T-cell (primary cell): ENCODE results near the gene IQGAP2. TPM values are rescaled to one million over a fixed set of nuclear protein-coding genes. Genes with fewer than 3 reads are reported as not detected.

Source experiments
- ATAC-seq, 4 experiments: fragments of 200-7000 bp in 3 of 4; fragments of 150-1000 bp in 1 of 4; cut with Tn5 transposase; replicated peaks in 1 of 4; 1 replicate in 3 of 4; 2 replicates in 1 of 4; pipeline ENCODE4 v1.10.0; 2021; ENCODE audit warnings: moderate library complexity in 3 of 4, mild to moderate bottlenecking in 2 of 4, moderate number of reproducible peaks in 1 of 4
- CTCF ChIA-PET, 2 donors: fragments of 300-600 bp; sonication (Branson Sonifier 250); formaldehyde crosslinking; loops; one replicate each; lab custom pipeline; 2022; ENCODE audit warnings: antibody characterized with exemption in 2 of 2; lab: Charles Lee
- POLR2A ChIA-PET, 2 donors: fragments of 300-600 bp; sonication (Branson Sonifier 250); formaldehyde crosslinking; loops; one replicate each; lab custom pipeline; 2022; ENCODE audit warnings: antibody characterized with exemption in 2 of 2; lab: Charles Lee
- DNase-seq, 35 experiments: peaks; one replicate each; pipeline versions ENCODE4 v3.0.0 to v3.0.0-alpha.2; 2013 to 2023
- H3K27ac ChIP-seq: one replicate; pipeline ENCODE4 v1.5.1; 2013; ENCODE audit warnings: low read length
- H3K27me3 ChIP-seq, 2 experiments: replicated peaks in 1 of 2; 1 replicate in 1 of 2; 2 replicates in 1 of 2; pipeline versions ENCODE4 v1.6.1 to v1.7.0; 2013; ENCODE audit warnings: low read length in 1 of 2, mixed read lengths in 1 of 2; ENCODE audit not compliant: control insufficient read depth in 2 of 2, insufficient read depth in 2 of 2; ENCODE audit errors: extremely low read depth in 1 of 2
- H3K36me3 ChIP-seq, 2 donors: 1 replicate in 1 of 2; 2 replicates in 1 of 2; pipeline versions ENCODE4 v1.6.1 to v1.7.0; 2013; ENCODE audit warnings: low read length in 1 of 2; ENCODE audit not compliant: control insufficient read depth in 2 of 2, insufficient read depth in 1 of 2; ENCODE audit errors: extremely low read depth in 1 of 2
- H3K4me1 ChIP-seq, 2 experiments: 1 replicate in 1 of 2; 2 replicates in 1 of 2; pipeline versions ENCODE4 v1.6.1 to v1.7.0; 2013; ENCODE audit warnings: low read length in 2 of 2, mixed read lengths in 1 of 2; ENCODE audit not compliant: insufficient read depth in 2 of 2, control insufficient read depth in 1 of 2; ENCODE audit errors: extremely low read depth in 1 of 2
- H3K4me3 ChIP-seq, 2 donors: 1 replicate in 1 of 2; 2 replicates in 1 of 2; pipeline versions ENCODE4 v1.5.1 to v1.7.0; 2013; ENCODE audit warnings: mild to moderate bottlenecking in 2 of 2, low read length in 1 of 2, moderate library complexity in 1 of 2; ENCODE audit not compliant: control insufficient read depth in 1 of 2; ENCODE audit errors: extremely low read depth in 1 of 2
- H3K9me3 ChIP-seq: 2 replicates; pipeline ENCODE4 v1.7.0; 2013
- H3K27ac Mint-ChIP-seq, 2 donors: one replicate each; pipeline ENCODE4 v1.8.0; 2020 to 2021; ENCODE audit warnings: mild to moderate bottlenecking in 2 of 2, mixed read lengths in 2 of 2
- H3K27me3 Mint-ChIP-seq, 2 donors: one replicate each; pipeline ENCODE4 v1.8.0; 2021 to 2022; ENCODE audit warnings: mixed read lengths in 2 of 2
- H3K36me3 Mint-ChIP-seq: one replicate; pipeline ENCODE4 v1.8.0; 2021; ENCODE audit warnings: mixed read lengths
- H3K4me1 Mint-ChIP-seq, 3 donors: one replicate each; pipeline ENCODE4 v1.8.0; 2020 to 2022; ENCODE audit warnings: mixed read lengths in 3 of 3, mild to moderate bottlenecking in 1 of 3
- H3K4me3 Mint-ChIP-seq, 3 donors: one replicate each; pipeline ENCODE4 v1.8.0; 2020 to 2022; ENCODE audit warnings: mild to moderate bottlenecking in 3 of 3, mixed read lengths in 3 of 3, moderate library complexity in 3 of 3
- H3K9me3 Mint-ChIP-seq, 3 donors: one replicate each; pipeline ENCODE4 v1.8.0; 2020 to 2022; ENCODE audit warnings: mixed read lengths in 3 of 3
- WGBS: methylation state at CpG from one replicate; pipeline ENCODE4 v1.1.5; 2013; ENCODE audit warnings: missing lambda C conversion rate; ENCODE audit not compliant: insufficient coverage; 5-methylcytosine and 5-hydroxymethylcytosine counted together
- total RNA-seq, 35 experiments: library from RNA in 6 of 35; stranded (reverse) in 6 of 35; fragments of 120-200 nt in 1 of 35; gene quantifications; one replicate each; pipeline versions ENCODE4 v1.2.1 to v1.2.4 and lab custom pipeline; 2013 to 2026

The IQGAP2 gene
- total RNA-seq, 5 donors from 2014 or later (not counting 1 experiment from before 2014, with no cell fraction given), result 66.5 to 121 (median 72.5) TPM

GRCh38 chr5:76667495-76667894 is 264.4 kb downstream of the IQGAP2 start:
- ATAC-seq, result no peak
- Histone ChIP-seq H3K4me3 (no peak overlapping the region), H3K9me3 (no peaks in the 10 kb centered on the region), H3K4me1 (no peaks in the 10 kb centered on the region), H3K36me3 (peaks cover 4 to 62% of the 10 kb centered on the region in 2 donors), H3K27me3 (no peaks in the 10 kb centered on the region), H3K27ac (no peak overlapping the region)
- Mint-ChIP-seq H3K4me3 (no peak overlapping the region), H3K9me3 (no peaks in the 10 kb centered on the region), H3K27me3 (no peaks in the 10 kb centered on the region), H3K27ac (no peak overlapping the region), H3K4me1 (no peaks in the 10 kb centered on the region), H3K36me3 (peaks cover 82% of the 10 kb centered on the region)
- 100% methylated on average over 1 of the region's 2 CpGs for WGBS
- no peak for DNase-seq
- ChIA-PET POLR2A (no interaction called here), CTCF (no interaction called here)

DNA sequence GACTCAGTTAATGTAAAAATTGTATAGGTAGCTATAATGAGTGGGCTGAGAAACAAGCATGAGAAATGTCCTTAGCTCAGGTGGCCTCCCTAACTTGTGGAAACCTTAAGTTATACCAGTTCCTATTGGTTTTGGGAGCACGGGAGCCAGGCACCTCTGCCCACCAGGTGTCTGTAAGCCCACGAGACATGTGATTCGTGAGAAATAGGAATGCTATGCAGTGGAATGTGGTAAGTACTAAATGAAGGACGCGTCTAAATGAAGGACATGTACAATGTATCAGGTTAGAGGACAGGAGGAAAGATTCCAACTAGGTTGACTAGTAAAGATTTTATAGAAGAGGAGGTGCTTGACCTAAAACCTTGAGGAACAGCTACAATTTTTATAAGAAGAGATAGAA is 266.2 kb downstream of the IQGAP2 start:
- WGBS, result 100% methylated on average over 2 of the region's 5 CpGs
- no peak for DNase-seq
- Histone ChIP-seq H3K4me3 (no peak overlapping the region), H3K27me3 (no peaks in the 10 kb centered on the region), H3K27ac (no peak overlapping the region), H3K36me3 (peaks cover 4 to 67% of the 10 kb centered on the region in 2 donors), H3K9me3 (no peaks in the 10 kb centered on the region), H3K4me1 (no peaks in the 10 kb centered on the region)
- no peak overlapping the region for H3K4me3 Mint-ChIP-seq
- H3K9me3 Mint-ChIP-seq, result no peaks in the 10 kb centered on the region
- H3K36me3 Mint-ChIP-seq, result peaks cover 80% of the 10 kb centered on the region
- H3K27me3 Mint-ChIP-seq, result no peaks in the 10 kb centered on the region
- no peaks in the 10 kb centered on the region for H3K4me1 Mint-ChIP-seq
- H3K27ac Mint-ChIP-seq, result no peak overlapping the region
- ChIA-PET CTCF (interaction anchor here in 1 of 2 donors (0.6 kb wide), 1 partner anchor 43 kb away, joined by 3 read pairs; no protein-coding TSS in a partner anchor), POLR2A (no interaction called here)
- no peak for ATAC-seq

- no peak for DNase-seq
- no CpG with 5 or more reads among the region's 3 CpGs for WGBS
Observed at GRCh38 chr5:76670508-76670907, 267.4 kb downstream of the IQGAP2 start.

GRCh38 chr5:76672242-76672641 is 269.2 kb downstream of the IQGAP2 start:
- DNase-seq, result no peak
- H3K4me1 Mint-ChIP-seq, result no peaks in the 10 kb centered on the region
- WGBS, result 80% methylated on average over 1 of the region's 2 CpGs
- no peak overlapping the region for H3K27ac ChIP-seq
- H3K27me3 ChIP-seq, result no peaks in the 10 kb centered on the region
- no peak overlapping the region for H3K4me3 ChIP-seq
- H3K36me3 ChIP-seq, result peaks cover 4 to 82% of the 10 kb centered on the region in 2 donors
- peaks cover 79% of the 10 kb centered on the region for H3K36me3 Mint-ChIP-seq
- no peaks in the 10 kb centered on the region for H3K27me3 Mint-ChIP-seq
- no peak overlapping the region for H3K4me3 Mint-ChIP-seq
- no peak for ATAC-seq
- CTCF ChIA-PET, result no interaction called here
- H3K27ac Mint-ChIP-seq, result no peak overlapping the region
- no peaks in the 10 kb centered on the region for H3K4me1 ChIP-seq
- no peaks in the 10 kb centered on the region for H3K9me3 Mint-ChIP-seq
- POLR2A ChIA-PET, result no interaction called here
- H3K9me3 ChIP-seq, result no peaks in the 10 kb centered on the region

More at GRCh38 chr5:76670508-76670907, 267.4 kb downstream of the IQGAP2 start:
- Histone ChIP-seq H3K36me3 (peaks cover 4 to 72% of the 10 kb centered on the region in 2 donors), H3K9me3 (no peaks in the 10 kb centered on the region), H3K27me3 (no peaks in the 10 kb centered on the region), H3K4me1 (no peaks in the 10 kb centered on the region), H3K27ac (no peak overlapping the region), H3K4me3 (no peak overlapping the region)
- ATAC-seq, result no peak
- Mint-ChIP-seq H3K4me1 (no peaks in the 10 kb centered on the region), H3K27me3 (no peaks in the 10 kb centered on the region), H3K27ac (no peak overlapping the region), H3K36me3 (peaks cover 78% of the 10 kb centered on the region), H3K9me3 (no peaks in the 10 kb centered on the region), H3K4me3 (no peak overlapping the region)
- ChIA-PET POLR2A (no interaction called here), CTCF (interaction anchor here in 1 of 2 donors (0.5 kb wide), 1 partner anchor 13 kb away, joined by 3 read pairs; no protein-coding TSS in a partner anchor)

DNA sequence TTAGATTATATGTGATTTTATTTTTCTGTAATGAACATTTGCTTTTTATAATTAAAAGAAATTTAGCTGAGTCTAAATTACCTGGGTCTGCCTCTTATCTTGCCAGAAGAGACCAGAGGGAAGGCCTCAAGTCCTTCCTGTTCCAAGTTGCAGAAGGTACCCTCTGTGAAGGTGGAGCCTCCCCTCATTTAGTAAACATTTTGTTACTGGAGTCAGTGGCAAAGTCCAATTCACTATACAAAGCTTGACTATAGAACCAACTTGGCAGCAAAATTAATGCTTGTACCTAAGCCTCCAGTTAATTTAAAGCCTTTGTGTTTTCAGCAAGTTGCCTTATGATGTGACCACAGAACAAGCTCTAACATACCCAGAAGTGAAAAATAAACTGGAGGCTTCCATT is 270.0 kb downstream of the IQGAP2 start:
- Histone ChIP-seq H3K4me3 (no peak overlapping the region), H3K27ac (no peak overlapping the region), H3K9me3 (no peaks in the 10 kb centered on the region), H3K36me3 (peaks cover 4 to 85% of the 10 kb centered on the region in 2 donors), H3K4me1 (no peaks in the 10 kb centered on the region), H3K27me3 (no peaks in the 10 kb centered on the region)
- ChIA-PET CTCF (interaction anchor here in 1 of 2 donors (0.5 to 1.4 kb wide), 2 partner anchors 101 to 705 kb away, joined by 3 to 6 read pairs; no protein-coding TSS in a partner anchor), POLR2A (no interaction called here)
- H3K4me3 Mint-ChIP-seq, result no peak overlapping the region
- no peak for ATAC-seq
- H3K36me3 Mint-ChIP-seq, result peaks cover 77% of the 10 kb centered on the region
- H3K9me3 Mint-ChIP-seq, result no peaks in the 10 kb centered on the region
- DNase-seq, result no peak
- H3K27ac Mint-ChIP-seq, result no peak overlapping the region
- no peaks in the 10 kb centered on the region for H3K4me1 Mint-ChIP-seq
- H3K27me3 Mint-ChIP-seq, result no peaks in the 10 kb centered on the region

- Mint-ChIP-seq H3K4me1 (no peaks in the 10 kb centered on the region), H3K27ac (no peak overlapping the region), H3K27me3 (no peaks in the 10 kb centered on the region), H3K9me3 (no peaks in the 10 kb centered on the region), H3K36me3 (peaks cover 80% of the 10 kb centered on the region), H3K4me3 (no peak overlapping the region)
- DNase-seq, result no peak
- ATAC-seq, result no peak
- POLR2A ChIA-PET, result no interaction called here
- Histone ChIP-seq H3K27me3 (no peaks in the 10 kb centered on the region), H3K4me1 (no peaks in the 10 kb centered on the region), H3K4me3 (no peak overlapping the region), H3K36me3 (peaks cover 4 to 84% of the 10 kb centered on the region in 2 donors), H3K9me3 (no peaks in the 10 kb centered on the region), H3K27ac (no peak overlapping the region)
- 100% methylated on average over 3 of the region's 8 CpGs for WGBS
- CTCF ChIA-PET, result interaction anchor here in 1 of 2 donors (1.4 kb wide), 1 partner anchor 100 kb away, joined by 6 read pairs; no protein-coding TSS in a partner anchor
Observed at GRCh38 chr5:76674330-76675066, 271.4 kb downstream of the IQGAP2 start.
